OCI-LY7 (cell line): ENCODE results near the gene MBD3.

Experiments
- EZH2phosphoT487 ChIP-seq: fragments of 200-600 bp; sonication (generic); IDR thresholded peaks from 2 replicates; pipeline ENCODE4 v1.6.1; 2018; ENCODE audit warnings: low read depth, borderline replicate concordance, mild to moderate bottlenecking, mixed run types, antibody characterized with exemption, low read length, moderate library complexity, mixed read lengths
- TF ChIP-seq, protein P1 (sequence below): fragments of 200-600 bp; sonication (generic); conservative IDR thresholded peaks from 2 replicates; pipeline ENCODE4 v1.5.1; 2014; ENCODE audit warnings: mild to moderate bottlenecking, antibody characterized with exemption, low read length, moderate library complexity, mixed read lengths

DNA sequence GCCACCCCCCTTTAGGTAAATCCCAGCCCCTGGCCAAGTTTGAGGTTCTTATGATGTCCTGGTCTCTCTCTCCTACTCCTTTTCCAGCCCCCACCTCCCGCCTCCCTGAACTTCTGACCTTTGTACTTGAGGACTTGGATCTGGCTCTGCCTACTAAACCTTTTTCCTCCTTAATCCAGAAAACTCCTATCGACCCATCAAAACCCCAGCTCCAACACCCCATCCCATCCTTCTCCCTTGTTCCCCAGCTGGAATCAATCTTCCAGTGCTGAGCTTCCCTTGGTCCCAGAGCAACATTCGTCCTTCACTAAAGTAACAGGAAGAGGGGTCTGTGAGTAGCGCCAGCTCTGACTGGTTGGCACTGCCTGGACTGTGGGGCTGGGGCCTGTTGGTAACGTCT, 29.9 kb upstream of the MBD3 start:
- TF ChIP-seq, protein P1, sequence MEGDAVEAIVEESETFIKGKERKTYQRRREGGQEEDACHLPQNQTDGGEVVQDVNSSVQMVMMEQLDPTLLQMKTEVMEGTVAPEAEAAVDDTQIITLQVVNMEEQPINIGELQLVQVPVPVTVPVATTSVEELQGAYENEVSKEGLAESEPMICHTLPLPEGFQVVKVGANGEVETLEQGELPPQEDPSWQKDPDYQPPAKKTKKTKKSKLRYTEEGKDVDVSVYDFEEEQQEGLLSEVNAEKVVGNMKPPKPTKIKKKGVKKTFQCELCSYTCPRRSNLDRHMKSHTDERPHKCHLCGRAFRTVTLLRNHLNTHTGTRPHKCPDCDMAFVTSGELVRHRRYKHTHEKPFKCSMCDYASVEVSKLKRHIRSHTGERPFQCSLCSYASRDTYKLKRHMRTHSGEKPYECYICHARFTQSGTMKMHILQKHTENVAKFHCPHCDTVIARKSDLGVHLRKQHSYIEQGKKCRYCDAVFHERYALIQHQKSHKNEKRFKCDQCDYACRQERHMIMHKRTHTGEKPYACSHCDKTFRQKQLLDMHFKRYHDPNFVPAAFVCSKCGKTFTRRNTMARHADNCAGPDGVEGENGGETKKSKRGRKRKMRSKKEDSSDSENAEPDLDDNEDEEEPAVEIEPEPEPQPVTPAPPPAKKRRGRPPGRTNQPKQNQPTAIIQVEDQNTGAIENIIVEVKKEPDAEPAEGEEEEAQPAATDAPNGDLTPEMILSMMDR = no peak
- no peak for TF ChIP-seq EZH2phosphoT487
